ACHN (cell line): ENCODE measurements around the gene MRPS23.

Experiments
- DNase-seq: peaks from one replicate; pipeline ENCODE4 v3.0.0-alpha.2; 2015
- in situ Hi-C: cut with HindIII; loops from 2 replicates; pipeline ENCODE4 v1.10.0; 2017; ENCODE audit warnings: low sequenced_read_pairs, low pct_ligation_motif_present, low pct_unique_long_range_greater_than_20kb

Gene MRPS23

GRCh38 chr17:57849874-57850754, at the start of gene MRPS23:
Gene MRPS23 (minus strand): TSS chr17:57850044. CDS start chr17:57850010, 34 bp downstream.
- DNase-seq, result peak; percentile 99

DNA sequence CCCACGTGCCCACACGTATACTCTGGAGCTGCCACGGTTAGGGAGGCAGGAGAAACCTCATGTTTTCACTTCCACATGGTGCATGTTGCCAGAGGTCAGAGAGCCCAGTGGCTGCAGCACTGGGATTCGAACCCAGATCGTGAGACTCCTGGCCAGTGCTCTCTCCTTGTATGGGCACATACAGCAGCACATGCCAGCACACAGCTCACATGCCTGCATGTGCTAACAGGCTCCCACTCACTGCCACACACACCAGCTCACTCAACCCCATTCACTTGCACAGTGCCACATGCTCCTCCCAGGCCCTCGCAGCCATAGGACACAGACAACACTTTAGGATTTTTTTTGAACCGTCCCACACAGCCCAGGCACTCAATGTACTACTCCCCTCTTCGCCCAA, 49.5 kb upstream of the MRPS23 start:
- DNase-seq, result no peak
- in situ Hi-C loops, result no loop called here

More at GRCh38 chr17:57849874-57850754, at the start of gene MRPS23:
- in situ Hi-C loops, result no loop called here

DNA sequence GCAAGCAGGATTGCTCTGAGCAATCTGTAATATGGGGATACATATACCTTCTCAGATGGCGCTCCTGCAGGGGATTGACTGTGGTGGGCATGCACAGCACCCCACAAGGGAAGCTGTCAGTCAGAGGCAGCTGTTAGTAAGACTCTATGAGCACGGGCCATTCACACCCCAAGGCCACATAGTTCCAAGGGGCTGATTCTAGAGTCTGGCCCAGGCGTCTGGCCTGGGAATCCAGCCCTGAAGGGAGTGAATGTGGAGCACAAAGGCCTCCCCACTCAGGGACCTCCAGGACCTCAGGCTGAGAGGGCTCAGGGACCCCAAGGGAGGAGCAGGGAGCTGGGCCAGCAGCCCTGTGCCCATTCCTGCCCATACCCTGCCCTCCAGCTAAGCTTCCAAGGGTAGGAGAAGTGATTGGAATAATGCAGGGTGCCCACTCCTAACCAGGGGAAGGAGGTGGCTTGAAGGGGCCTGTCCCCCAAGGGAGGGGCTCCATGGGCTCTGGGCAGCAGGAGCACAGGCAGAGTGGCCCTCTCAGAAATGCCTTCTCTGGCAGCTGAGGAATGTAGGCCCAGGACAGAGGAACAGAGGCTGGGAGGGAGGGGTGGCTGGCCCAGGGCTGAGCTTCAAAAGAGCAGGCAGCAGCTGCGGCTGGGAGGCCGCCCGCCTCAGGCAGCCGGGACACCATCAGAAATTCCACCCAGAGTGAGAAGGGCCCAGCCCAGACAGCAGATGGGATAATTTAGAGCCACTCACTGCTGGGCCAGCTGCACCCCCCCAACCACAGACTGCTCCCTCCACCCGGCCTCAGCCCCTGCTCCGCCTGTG, 48.9 kb upstream of the MRPS23 start:
- in situ Hi-C loops, result no loop called here
- DNase-seq, result peak; percentile 42

- no peak for DNase-seq
- in situ Hi-C loops, result no loop called here
Measured at GRCh38 chr17:57895382-57896060, 45.7 kb upstream of the MRPS23 start.

- in situ Hi-C loops, result no loop called here
Measured at GRCh38 chr17:57894848-57895247, 45.0 kb upstream of the MRPS23 start.

GRCh38 chr17:57892820-57893595, 43.2 kb upstream of the MRPS23 start:
- peak; percentile 95 for DNase-seq
- in situ Hi-C loops, result no loop called here

More at GRCh38 chr17:57894848-57895247, 45.0 kb upstream of the MRPS23 start:
- no peak for DNase-seq

DNA sequence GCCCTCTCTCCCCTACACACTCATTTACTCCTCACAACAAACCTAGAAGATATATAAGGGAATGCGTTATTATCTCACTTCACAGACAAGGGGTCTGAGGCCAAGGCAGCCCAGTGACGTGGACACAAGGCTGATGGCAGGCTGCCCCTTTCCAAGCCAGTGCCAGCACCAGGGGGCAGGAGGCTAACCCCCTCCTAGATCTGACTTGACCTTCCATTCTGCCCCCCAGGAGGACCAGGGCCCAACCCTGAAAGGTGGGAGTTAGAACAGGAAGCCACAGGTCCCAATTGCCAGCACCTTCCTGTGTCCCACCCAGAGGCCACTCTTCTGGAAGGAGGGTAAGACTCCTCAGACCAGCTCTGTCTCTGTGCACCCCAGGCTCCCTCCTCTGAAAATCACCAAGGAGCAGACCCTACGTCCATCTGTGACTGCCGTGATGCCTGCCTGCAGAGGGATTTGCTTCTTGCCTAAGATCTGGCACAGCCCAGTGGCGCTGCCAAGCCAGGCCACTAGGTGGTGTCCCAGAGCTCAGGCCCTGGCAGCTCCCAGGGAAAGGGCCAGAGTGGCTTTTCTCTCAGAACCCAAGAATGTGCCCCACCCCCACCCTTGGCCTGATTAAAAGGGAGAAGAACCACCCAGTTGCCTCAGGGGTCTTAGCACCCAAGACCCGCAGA, 42.4 kb upstream of the MRPS23 start:
- DNase-seq, result peak; percentile 91
- in situ Hi-C loops, result no loop called here

DNA sequence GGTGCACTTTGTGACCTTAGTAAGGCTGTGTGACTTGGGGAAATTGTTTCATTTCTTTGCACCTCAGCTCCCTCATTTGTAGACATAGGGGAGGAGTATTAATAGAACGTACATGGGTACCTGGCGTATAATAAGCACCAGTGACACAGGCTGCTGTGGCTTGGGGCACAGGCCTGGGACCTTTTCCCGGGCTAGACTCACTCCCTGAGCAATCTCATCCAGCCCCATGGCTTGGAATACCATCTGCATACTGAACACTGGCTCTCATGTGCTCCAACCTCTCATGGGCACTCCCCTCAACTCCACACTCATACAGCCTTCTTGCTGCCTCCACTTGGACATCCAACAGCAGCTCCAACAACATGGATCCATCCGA, 41.0 kb upstream of the MRPS23 start:
- in situ Hi-C loops, result no loop called here
- DNase-seq, result no peak

GRCh38 chr17:57889892-57890856, 40.3 kb upstream of the MRPS23 start:
- in situ Hi-C loops, result no loop called here
- peak; percentile 81 for DNase-seq

GRCh38 chr17:57889252-57889651, 39.4 kb upstream of the MRPS23 start:
- DNase-seq, result no peak
- in situ Hi-C loops, result no loop called here

- in situ Hi-C loops, result no loop called here
- no peak for DNase-seq
Measured at GRCh38 chr17:57888311-57889216, 38.7 kb upstream of the MRPS23 start.

- in situ Hi-C loops, result no loop called here
- DNase-seq, result no peak
Measured at GRCh38 chr17:57887161-57887560, 37.3 kb upstream of the MRPS23 start.

DNA sequence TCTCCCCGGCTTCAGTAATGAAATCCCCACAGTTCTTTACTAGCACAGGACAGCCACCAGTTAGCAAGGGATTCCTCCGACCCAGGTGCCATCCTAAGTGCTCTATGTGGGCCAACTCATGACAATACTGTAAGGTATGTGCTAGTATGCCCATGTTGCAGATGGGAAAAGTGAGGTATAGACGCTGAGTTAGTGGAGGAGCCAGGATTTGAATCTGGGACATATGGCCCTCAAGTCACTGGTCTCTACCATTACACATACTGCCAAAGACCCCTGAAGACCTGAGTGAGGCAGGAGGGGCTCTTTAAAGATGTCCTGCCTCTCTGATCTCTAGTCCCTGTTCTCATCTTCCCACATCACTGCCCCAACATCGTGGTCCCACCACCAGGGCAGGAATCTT, 36.2 kb upstream of the MRPS23 start:
- in situ Hi-C loops, result no loop called here
- DNase-seq, result no peak

- in situ Hi-C loops, result no loop called here
- DNase-seq, result no peak
Measured at GRCh38 chr17:57885148-57885915, 35.5 kb upstream of the MRPS23 start.

- DNase-seq, result no peak
- in situ Hi-C loops, result no loop called here
Measured at GRCh38 chr17:57881783-57882351, 32.0 kb upstream of the MRPS23 start.
